Measurements from ENCODE around the gene EVA1B. TPM values are rescaled to one million over a fixed set of nuclear protein-coding genes. Genes with fewer than 3 reads are reported as not detected.

The EVA1B gene
- 122 TPM for polyA plus RNA-seq (2013, experiment 1 of 2; ENCODE audit: insufficient read length)
- 72.2 TPM for polyA plus RNA-seq (2013, experiment 2 of 2; ENCODE audit: insufficient read length)

- peak; percentile 88 for DNase-seq
These were observed at the start of gene EVA1B for GRCh38 chr1:36323636-36324352. TSS of gene EVA1B (minus strand) at chr1:36323645. CDS start at chr1:36323037, 608 bp downstream.

- no peak for DNase-seq
These were observed 49.2 kb upstream of the EVA1B start for GRCh38 chr1:36372617-36373016.

- DNase-seq, result peak; percentile 69
These were observed 45.8 kb upstream of the EVA1B start for GRCh38 chr1:36369061-36369861.

- no peak for DNase-seq
These were observed 44.4 kb upstream of the EVA1B start for GRCh38 chr1:36367798-36368197.

GRCh38 chr1:36367066-36367465, 43.6 kb upstream of the EVA1B start:
- DNase-seq, result no peak

GRCh38 chr1:36366091-36366661, 42.7 kb upstream of the EVA1B start:
- peak; percentile 86 for DNase-seq

GRCh38 chr1:36365381-36365780, 41.9 kb upstream of the EVA1B start:
- peak; percentile 43 for DNase-seq

- DNase-seq, result no peak
These were observed 36.6 kb upstream of the EVA1B start for GRCh38 chr1:36359911-36360550.

- DNase-seq, result no peak
These were observed 35.9 kb upstream of the EVA1B start for GRCh38 chr1:36359383-36359782.

GRCh38 chr1:36358514-36359084, 35.2 kb upstream of the EVA1B start:
- DNase-seq, result no peak

- no peak for DNase-seq
These were observed 32.4 kb upstream of the EVA1B start for GRCh38 chr1:36355811-36356210.

- DNase-seq, result no peak
These were observed 31.0 kb upstream of the EVA1B start for GRCh38 chr1:36354486-36354885.

- DNase-seq, result peak; percentile 63
These were observed 29.7 kb upstream of the EVA1B start for GRCh38 chr1:36352910-36353878.

- DNase-seq, result peak; percentile 90
These were observed 28.9 kb upstream of the EVA1B start for GRCh38 chr1:36352125-36352909.

GRCh38 chr1:36351227-36351977, 28.0 kb upstream of the EVA1B start:
- DNase-seq, result peak; percentile 98

- peak; percentile 95 for DNase-seq
These were observed 27.3 kb upstream of the EVA1B start for GRCh38 chr1:36350659-36351226.

GRCh38 chr1:36349839-36350238, 26.4 kb upstream of the EVA1B start:
- DNase-seq, result peak; percentile 38

- DNase-seq, result peak; percentile 66
These were observed 25.8 kb upstream of the EVA1B start for GRCh38 chr1:36349241-36349671.

GRCh38 chr1:36346741-36347370, 23.4 kb upstream of the EVA1B start:
- DNase-seq, result no peak
